Neural cell (in vitro differentiated cells): ENCODE data around the gene HHLA2. TPM values are rescaled to one million over a fixed set of nuclear protein-coding genes. Genes with fewer than 3 reads are reported as not detected.

Experiments used
- H2AFZ ChIP-seq: fragments of 200-600, 300-800 bp; sonication (generic), shearing (Covaris generic); 2 replicates; pipeline ENCODE4 v1.6.0; 2014; ENCODE audit warnings: low read depth, mild to moderate bottlenecking, antibody characterized with exemption, low read length, moderate library complexity
- H3F3A ChIP-seq: fragments of 200-600 bp; shearing (Covaris generic); 2 replicates; pipeline ENCODE4 v1.6.1; 2016; ENCODE audit warnings: mild to moderate bottlenecking, moderate library complexity, mixed read lengths, antibody characterized with exemption, low read length; ENCODE audit not compliant: insufficient read depth, poor library complexity, severe bottlenecking
- H3K27ac ChIP-seq: fragments of 200-600, 300-800 bp; sonication (generic), shearing (Covaris generic); 2 replicates; pipeline ENCODE4 v1.5.1; 2014; ENCODE audit warnings: mild to moderate bottlenecking, low read length, moderate library complexity
- H3K27me3 ChIP-seq: fragments of 300-800, 200-600 bp; sonication (generic), shearing (Covaris generic); 2 replicates; pipeline ENCODE4 v1.6.0; 2014; ENCODE audit warnings: mild to moderate bottlenecking, low read depth, low read length, moderate library complexity; ENCODE audit not compliant: insufficient read depth
- H3K36me3 ChIP-seq: fragments of 300-800, 200-600 bp; sonication (generic), shearing (Covaris generic); 2 replicates; pipeline ENCODE4 v1.5.1; 2014; ENCODE audit warnings: mild to moderate bottlenecking, antibody characterized with exemption, low read length, moderate library complexity; ENCODE audit not compliant: insufficient read depth
- H3K4me2 ChIP-seq: fragments of 300-800, 200-600 bp; sonication (generic), shearing (Covaris generic); 2 replicates; pipeline ENCODE4 v1.6.0; 2014; ENCODE audit warnings: mild to moderate bottlenecking, low read length
- H3K4me3 ChIP-seq: fragments of 300-800, 200-600 bp; sonication (generic), shearing (Covaris generic); 2 replicates; pipeline ENCODE4 v1.5.1; 2014; ENCODE audit warnings: mild to moderate bottlenecking, low read length, moderate library complexity
- H3K79me2 ChIP-seq: fragments of 200-600 bp; shearing (Covaris generic); replicated peaks from 2 replicates; pipeline ENCODE4 v1.6.0; 2014; ENCODE audit warnings: mild to moderate bottlenecking, low read length, moderate library complexity; ENCODE audit not compliant: insufficient read depth
- H3K9ac ChIP-seq: fragments of 300-800, 200-600 bp; sonication (generic), shearing (Covaris generic); 2 replicates; pipeline ENCODE4 v1.6.1; 2016; ENCODE audit warnings: mild to moderate bottlenecking, low read length, mixed read lengths
- H3K9me2 ChIP-seq: fragments of 200-600 bp; shearing (Covaris generic); 2 replicates; pipeline ENCODE4 v1.6.1; 2016; ENCODE audit warnings: mild to moderate bottlenecking, low read length, mixed read lengths; ENCODE audit not compliant: insufficient read depth
- H3K9me3 ChIP-seq: fragments of 200-600, 300-800 bp; sonication (generic), shearing (Covaris generic); 2 replicates; pipeline ENCODE4 v1.6.1; 2016; ENCODE audit warnings: mild to moderate bottlenecking, mixed run types, low read length, moderate library complexity, mixed read lengths
- H4K20me1 ChIP-seq: fragments of 200-600 bp; shearing (Covaris generic); 2 replicates; pipeline ENCODE4 v1.6.1; 2016; ENCODE audit warnings: mild to moderate bottlenecking, mixed run types; ENCODE audit not compliant: insufficient read depth
- EP300 ChIP-seq: fragments of 450-650 bp; conservative IDR thresholded peaks from 2 replicates; pipeline ENCODE4 v1.6.1; 2014; ENCODE audit warnings: antibody characterized with exemption, mild to moderate bottlenecking, moderate library complexity; ENCODE audit not compliant: poor library complexity, severe bottlenecking
- EZH2 ChIP-seq: fragments of 200-600, 300-800 bp; shearing (Covaris generic), sonication (generic); IDR thresholded peaks from 2 replicates; pipeline ENCODE4 v1.6.1; 2014; ENCODE audit warnings: antibody characterized with exemption, low read length, borderline replicate concordance, mild to moderate bottlenecking; ENCODE audit not compliant: insufficient read depth, poor library complexity, severe bottlenecking
- MXI1 ChIP-seq: fragments of 450-650 bp; conservative IDR thresholded peaks from 2 replicates; pipeline ENCODE4 v1.6.1; 2014; ENCODE audit warnings: antibody characterized with exemption, mild to moderate bottlenecking; ENCODE audit not compliant: poor library complexity, severe bottlenecking
- POLR2AphosphoS5 ChIP-seq: IDR thresholded peaks from 2 replicates; pipeline ENCODE4 v1.6.1; 2012
- RAD21 ChIP-seq: fragments of 450-650 bp; conservative IDR thresholded peaks from 2 replicates; pipeline ENCODE4 v1.6.1; 2014; ENCODE audit warnings: antibody characterized with exemption, mild to moderate bottlenecking, moderate library complexity
- SMC3 ChIP-seq: fragments of 450-650 bp; conservative IDR thresholded peaks from 2 replicates; pipeline ENCODE4 v1.6.1; 2014; ENCODE audit warnings: antibody characterized with exemption, mild to moderate bottlenecking, moderate library complexity; ENCODE audit not compliant: poor library complexity
- TAF1 ChIP-seq: IDR thresholded peaks from 2 replicates; pipeline ENCODE4 v1.6.1; 2012; ENCODE audit warnings: low read depth
- polyA plus RNA-seq: library from polyadenylated mRNA; depleted of rRNA; stranded (reverse); fragments of >200 nt; gene quantifications from 2 replicates; pipeline ENCODE4 v1.2.3, GENCODE V29; 2014
- TF ChIP-seq, protein P1 (sequence below): fragments of 450-650 bp; IDR thresholded peaks from 2 replicates; pipeline ENCODE4 v1.5.1; 2014; ENCODE audit warnings: antibody characterized with exemption, mild to moderate bottlenecking, moderate library complexity; ENCODE audit not compliant: poor library complexity, severe bottlenecking
- TF ChIP-seq, protein P2 (sequence below): IDR thresholded peaks from 2 replicates; pipeline ENCODE4 v1.6.1; 2012; ENCODE audit warnings: borderline replicate concordance

HHLA2 gene
- polyA plus RNA-seq, 1 donor from 2014 or later, result not detected

DNA sequence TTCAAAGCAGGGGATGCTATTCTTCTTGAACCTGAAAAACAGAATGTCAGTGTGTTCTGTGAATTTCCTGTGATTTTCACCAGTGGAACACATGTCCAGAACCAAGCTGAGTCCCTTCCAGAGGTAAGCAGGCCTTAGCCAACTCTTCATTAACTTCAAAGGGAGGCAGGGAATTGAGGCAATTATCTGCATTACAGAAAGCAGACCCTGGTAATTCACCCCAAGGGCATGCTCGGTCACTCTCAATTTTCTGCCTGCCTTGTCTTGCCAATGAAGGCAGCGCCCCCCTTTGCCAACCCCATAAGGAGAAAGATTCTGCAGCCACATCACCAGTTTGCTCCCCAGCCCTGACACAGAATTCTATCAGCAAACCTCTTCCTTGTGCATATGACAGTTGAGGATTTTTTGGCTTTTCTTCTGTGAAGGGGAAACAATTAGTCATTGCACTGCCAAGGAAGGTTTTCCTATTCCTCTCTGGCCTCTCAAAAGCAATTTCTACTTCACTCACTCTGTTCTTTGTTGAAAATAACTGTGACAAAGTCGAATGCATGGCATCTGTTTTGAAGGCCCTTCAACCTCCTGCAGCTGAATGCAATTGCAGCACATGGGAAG lies 85.3 kb downstream of the HHLA2 start:
- no peaks in the 10 kb centered on the region for H4K20me1 ChIP-seq
- no peak overlapping the region for H3K4me2 ChIP-seq
- no peaks in the 10 kb centered on the region for H3K79me2 ChIP-seq
- H3F3A ChIP-seq, result no peaks in the 10 kb centered on the region
- no peaks in the 10 kb centered on the region for H3K9me2 ChIP-seq
- H2AFZ ChIP-seq, result no peak overlapping the region
- no peak overlapping the region for H3K27ac ChIP-seq
- TF ChIP-seq EZH2 (no peak), POLR2AphosphoS5 (no peak), SMC3 (no peak), TAF1 (no peak), MXI1 (no peak), EP300 (no peak), RAD21 (no peak)
- TF ChIP-seq, protein P1, sequence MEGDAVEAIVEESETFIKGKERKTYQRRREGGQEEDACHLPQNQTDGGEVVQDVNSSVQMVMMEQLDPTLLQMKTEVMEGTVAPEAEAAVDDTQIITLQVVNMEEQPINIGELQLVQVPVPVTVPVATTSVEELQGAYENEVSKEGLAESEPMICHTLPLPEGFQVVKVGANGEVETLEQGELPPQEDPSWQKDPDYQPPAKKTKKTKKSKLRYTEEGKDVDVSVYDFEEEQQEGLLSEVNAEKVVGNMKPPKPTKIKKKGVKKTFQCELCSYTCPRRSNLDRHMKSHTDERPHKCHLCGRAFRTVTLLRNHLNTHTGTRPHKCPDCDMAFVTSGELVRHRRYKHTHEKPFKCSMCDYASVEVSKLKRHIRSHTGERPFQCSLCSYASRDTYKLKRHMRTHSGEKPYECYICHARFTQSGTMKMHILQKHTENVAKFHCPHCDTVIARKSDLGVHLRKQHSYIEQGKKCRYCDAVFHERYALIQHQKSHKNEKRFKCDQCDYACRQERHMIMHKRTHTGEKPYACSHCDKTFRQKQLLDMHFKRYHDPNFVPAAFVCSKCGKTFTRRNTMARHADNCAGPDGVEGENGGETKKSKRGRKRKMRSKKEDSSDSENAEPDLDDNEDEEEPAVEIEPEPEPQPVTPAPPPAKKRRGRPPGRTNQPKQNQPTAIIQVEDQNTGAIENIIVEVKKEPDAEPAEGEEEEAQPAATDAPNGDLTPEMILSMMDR, result no peak
- TF ChIP-seq, protein P2, sequence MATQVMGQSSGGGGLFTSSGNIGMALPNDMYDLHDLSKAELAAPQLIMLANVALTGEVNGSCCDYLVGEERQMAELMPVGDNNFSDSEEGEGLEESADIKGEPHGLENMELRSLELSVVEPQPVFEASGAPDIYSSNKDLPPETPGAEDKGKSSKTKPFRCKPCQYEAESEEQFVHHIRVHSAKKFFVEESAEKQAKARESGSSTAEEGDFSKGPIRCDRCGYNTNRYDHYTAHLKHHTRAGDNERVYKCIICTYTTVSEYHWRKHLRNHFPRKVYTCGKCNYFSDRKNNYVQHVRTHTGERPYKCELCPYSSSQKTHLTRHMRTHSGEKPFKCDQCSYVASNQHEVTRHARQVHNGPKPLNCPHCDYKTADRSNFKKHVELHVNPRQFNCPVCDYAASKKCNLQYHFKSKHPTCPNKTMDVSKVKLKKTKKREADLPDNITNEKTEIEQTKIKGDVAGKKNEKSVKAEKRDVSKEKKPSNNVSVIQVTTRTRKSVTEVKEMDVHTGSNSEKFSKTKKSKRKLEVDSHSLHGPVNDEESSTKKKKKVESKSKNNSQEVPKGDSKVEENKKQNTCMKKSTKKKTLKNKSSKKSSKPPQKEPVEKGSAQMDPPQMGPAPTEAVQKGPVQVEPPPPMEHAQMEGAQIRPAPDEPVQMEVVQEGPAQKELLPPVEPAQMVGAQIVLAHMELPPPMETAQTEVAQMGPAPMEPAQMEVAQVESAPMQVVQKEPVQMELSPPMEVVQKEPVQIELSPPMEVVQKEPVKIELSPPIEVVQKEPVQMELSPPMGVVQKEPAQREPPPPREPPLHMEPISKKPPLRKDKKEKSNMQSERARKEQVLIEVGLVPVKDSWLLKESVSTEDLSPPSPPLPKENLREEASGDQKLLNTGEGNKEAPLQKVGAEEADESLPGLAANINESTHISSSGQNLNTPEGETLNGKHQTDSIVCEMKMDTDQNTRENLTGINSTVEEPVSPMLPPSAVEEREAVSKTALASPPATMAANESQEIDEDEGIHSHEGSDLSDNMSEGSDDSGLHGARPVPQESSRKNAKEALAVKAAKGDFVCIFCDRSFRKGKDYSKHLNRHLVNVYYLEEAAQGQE, result no peak
- no peaks in the 10 kb centered on the region for H3K36me3 ChIP-seq
- H3K4me3 ChIP-seq, result no peak overlapping the region
- H3K9me3 ChIP-seq, result no peaks in the 10 kb centered on the region
- no peak overlapping the region for H3K9ac ChIP-seq
- no peaks in the 10 kb centered on the region for H3K27me3 ChIP-seq

DNA sequence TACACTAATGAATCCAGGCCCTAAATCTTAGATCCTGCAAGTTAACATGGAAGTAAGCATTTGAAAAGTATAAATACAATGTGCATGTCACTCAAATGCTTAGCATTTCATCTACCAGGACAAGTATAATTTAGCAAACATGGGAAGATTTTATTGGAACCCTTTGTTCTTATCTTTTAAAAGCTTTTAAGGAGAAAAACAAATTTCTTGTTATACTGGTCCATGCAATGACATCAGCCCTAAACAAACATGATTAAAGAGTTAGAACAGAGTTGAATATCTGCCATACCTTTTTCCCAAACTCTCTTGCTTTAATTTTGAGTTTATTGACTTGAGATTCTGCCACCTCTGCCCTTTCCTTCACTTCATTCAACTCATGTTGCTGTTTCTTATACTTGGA lies 87.0 kb downstream of the HHLA2 start:
- Histone ChIP-seq H3K27me3 (no peaks in the 10 kb centered on the region), H3K9ac (no peak overlapping the region), H3K9me3 (no peaks in the 10 kb centered on the region), H3K4me2 (no peak overlapping the region), H3K9me2 (no peaks in the 10 kb centered on the region), H3F3A (no peaks in the 10 kb centered on the region), H3K4me3 (no peak overlapping the region), H3K27ac (no peak overlapping the region), H4K20me1 (no peaks in the 10 kb centered on the region), H2AFZ (no peak overlapping the region), H3K79me2 (no peaks in the 10 kb centered on the region), H3K36me3 (no peaks in the 10 kb centered on the region)
- TF ChIP-seq RAD21 (no peak), EP300 (no peak), MXI1 (no peak), SMC3 (no peak), TAF1 (no peak), EZH2 (no peak)
